GM18520 (cell line): ENCODE measurements around the gene HPCAL1.

Experiments used
- ATAC-seq: cut with Tn5 transposase; IDR thresholded peaks from one replicate; pipeline ENCODE4 v1.9.1; 2021; ENCODE audit not compliant: unreplicated experiment

HPCAL1 gene

GRCh38 chr2:10419553-10420257, 117.0 kb downstream of the HPCAL1 start:
- no peak for ATAC-seq

DNA sequence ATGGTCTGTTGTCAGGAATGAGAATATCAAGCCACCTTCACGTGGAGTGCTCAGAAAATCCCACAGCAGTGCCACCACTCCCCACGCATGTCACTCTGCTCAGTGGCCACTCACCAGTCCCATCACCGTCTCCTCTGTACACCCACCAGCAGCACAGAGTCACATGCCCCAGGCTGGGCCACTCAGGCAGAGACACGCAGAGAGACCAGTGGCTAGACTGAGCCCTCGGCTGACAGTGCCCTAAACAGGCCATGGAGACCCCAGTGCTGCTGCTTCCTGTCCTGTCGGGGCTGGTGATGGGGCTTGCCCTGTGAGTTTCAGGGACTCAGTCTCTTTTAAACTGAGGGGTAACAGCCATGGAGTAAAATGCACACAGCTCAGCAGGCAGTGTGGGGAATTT, 119.5 kb downstream of the HPCAL1 start:
- no peak for ATAC-seq

DNA sequence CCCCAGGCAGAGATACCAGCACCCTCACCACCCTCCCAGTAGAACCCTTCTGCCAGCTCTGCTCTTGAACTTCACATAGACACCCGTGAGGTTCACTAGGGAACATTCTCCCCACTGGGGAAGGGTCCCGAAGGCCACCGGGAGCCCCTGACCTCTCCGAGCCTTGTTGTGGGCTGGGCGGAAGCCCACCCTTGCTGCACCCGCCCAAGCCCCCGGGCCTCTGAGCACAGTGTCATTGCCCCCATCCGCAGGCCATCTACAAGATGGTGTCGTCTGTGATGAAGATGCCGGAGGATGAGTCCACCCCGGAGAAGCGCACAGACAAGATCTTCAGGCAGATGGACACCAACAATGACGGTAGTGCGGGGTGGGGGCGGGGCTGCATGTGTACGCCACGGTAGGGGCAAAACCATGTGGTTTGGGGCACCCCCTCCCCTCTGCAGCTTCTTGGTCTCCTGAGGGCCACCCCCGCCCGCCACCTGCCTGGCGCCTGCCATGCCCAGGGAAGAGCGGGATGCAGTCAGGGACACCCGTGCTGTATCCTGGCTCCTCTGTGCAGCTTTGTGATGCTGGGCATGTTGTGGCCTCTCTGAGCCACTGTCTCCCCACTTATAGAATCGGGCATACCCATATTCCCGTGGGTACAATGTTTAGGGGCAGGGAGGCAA, 120.2 kb downstream of the HPCAL1 start:
- ATAC-seq: no peak

- no peak for ATAC-seq
Observed at GRCh38 chr2:10423400-10423774, 120.7 kb downstream of the HPCAL1 start.

DNA sequence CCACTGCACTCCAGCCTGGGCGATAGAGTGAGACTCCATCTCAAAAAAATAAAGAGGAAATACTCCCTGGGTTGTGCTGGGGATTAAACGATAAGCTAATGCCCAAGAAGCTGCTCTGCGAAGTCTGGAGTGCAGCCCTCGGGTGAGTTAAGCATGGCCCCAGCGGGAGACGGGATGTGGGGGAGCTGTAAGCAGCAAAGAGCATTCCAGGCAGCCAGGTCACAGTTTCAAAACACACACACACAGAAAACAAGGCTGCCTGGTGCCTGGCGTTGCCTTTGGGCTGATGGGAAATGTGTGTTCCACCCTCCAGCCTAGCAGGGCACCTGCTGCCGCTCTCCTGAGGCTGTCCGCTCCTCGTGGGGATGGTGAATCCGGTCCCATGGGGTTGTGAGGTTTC, 121.3 kb downstream of the HPCAL1 start:
- ATAC-seq: no peak

GRCh38 chr2:10424916-10425505, 122.3 kb downstream of the HPCAL1 start:
- no peak for ATAC-seq

DNA sequence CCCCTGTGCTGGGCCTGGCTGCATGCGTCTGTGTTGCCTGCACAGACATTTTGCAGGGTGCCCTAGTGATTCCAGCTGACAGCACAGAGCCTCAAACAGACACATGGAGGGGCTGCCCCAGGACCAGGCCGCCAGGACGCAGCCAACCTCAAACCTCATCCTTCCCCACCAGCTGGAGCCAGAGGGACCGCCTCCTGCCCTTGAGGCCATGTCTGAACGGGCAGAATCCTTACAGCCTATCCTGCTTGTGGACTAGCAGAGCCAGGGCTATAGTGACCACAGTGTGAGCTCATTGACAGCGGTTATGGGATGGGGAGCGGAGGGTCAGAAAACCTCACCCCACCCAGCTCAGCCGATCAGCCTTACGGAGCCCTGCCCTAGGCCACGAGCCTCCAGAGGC, 123.0 kb downstream of the HPCAL1 start:
- ATAC-seq: no peak

DNA sequence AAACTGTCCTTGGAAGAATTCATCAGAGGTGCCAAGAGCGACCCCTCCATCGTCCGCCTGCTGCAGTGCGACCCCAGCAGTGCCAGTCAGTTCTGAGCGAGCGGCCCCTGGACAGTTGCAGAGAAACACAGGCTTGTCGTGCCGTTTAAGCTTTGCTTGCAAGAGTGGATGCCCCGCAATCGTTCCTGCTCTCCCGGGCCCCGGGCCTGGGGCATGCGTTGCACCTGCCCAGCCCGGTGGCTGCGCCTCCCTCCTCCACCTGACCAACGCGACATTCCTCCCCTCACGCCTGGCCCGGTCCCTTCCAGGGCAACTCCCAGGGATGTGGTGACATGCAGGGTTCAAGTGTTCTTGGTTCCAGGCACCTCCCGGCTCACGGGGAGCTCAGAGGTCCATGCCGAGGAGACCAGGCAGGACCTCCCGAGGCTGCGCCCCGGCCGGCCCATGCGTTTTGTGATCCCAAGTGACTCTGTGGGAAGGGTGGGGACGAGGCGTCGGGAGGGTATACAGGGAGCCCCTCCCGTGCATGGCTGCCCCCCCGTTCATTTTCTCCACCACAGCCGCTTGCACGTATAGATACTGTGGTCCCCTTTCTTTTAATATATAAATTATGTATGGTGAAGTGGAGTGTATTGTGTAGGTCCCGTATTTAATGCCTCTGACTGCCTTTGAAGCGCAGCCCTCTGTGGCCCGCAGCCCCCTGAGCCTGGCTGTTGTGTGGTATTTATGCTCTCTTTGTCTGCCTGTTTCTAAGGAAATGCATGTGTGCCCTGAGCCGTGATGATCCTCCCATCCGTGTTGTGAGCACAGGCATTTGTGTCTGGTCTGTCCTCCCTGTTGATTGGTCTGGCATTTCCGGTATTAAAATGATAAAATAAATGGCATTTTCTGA, 124.3 kb downstream of the HPCAL1 start:
- no peak for ATAC-seq

DNA sequence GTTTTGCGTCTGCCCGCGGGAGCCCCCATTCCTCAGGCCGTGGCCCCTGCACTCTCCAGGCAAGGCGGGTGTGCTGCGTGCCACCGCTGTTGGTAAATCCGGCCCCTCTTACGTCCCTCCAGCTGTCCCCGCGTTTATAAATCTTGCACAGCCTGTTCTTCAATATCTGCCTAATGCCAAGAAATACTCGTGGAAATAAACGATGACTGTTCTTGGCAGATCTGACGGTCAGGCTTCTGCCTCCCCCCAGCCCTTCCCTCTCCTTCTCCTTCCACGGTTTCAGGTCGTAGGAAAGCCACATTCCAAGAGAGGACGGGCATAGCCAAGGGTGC, 124.9 kb downstream of the HPCAL1 start:
- no peak for ATAC-seq

DNA sequence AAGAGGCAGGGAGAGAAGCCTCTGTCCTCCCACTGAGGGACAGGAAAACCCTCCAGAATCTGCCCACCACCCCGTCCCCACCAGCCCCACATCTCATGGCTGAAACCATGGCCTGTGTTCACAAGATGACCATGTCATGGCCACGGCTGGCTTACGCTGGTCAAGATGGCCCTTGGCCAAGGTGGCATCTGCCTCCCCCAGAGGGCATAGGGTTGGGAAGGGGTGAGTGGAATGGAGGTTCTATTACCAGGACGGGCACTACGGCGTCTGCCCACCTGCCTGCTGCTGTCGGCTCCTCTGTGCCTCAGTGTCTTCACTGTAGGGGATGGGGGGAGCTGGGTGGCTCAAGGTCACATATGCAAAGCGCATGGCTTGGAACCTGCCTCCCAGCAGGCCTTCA, 125.7 kb downstream of the HPCAL1 start:
- no peak for ATAC-seq

DNA sequence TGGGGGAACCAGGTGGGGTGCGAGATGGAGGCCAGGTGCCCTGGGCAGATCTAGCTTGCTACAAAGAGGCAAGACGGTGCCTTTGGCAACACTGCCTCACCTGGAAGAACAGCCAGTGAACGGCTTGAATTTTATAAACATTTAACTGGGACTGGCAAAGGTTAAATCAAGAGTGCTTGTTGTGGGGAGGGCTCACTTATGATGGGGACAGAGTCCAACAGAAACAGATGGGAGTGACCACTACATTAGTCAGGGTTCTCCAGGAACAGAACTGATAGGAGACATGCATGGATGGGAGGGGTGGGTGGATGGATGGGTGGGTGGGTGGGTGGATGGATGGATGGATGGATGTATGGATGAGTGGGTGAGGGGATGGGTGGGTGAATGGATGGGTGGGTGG, 126.2 kb downstream of the HPCAL1 start:
- no peak for ATAC-seq

GRCh38 chr2:10430886-10431622, 128.3 kb downstream of the HPCAL1 start:
- no peak for ATAC-seq

DNA sequence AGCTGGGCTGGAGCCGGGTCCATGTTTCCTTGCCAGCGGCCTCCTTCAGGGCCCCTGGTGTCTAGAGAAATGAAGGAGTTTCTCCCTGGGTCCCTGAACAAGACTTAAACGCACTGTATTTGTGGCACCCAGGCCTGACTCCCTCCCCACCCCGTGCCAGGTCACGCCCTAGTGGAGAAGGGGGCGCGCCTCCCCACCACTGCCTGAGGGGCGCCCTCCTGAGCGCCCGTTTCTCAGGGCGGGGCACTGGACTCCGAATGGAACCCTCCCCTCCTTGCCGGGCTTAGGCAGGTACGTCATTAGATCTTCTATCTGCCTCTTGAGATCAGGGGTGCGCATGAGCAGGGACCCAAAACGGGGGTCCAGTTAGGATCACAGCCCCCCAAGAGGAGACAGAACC, 129.1 kb downstream of the HPCAL1 start:
- ATAC-seq: no peak

DNA sequence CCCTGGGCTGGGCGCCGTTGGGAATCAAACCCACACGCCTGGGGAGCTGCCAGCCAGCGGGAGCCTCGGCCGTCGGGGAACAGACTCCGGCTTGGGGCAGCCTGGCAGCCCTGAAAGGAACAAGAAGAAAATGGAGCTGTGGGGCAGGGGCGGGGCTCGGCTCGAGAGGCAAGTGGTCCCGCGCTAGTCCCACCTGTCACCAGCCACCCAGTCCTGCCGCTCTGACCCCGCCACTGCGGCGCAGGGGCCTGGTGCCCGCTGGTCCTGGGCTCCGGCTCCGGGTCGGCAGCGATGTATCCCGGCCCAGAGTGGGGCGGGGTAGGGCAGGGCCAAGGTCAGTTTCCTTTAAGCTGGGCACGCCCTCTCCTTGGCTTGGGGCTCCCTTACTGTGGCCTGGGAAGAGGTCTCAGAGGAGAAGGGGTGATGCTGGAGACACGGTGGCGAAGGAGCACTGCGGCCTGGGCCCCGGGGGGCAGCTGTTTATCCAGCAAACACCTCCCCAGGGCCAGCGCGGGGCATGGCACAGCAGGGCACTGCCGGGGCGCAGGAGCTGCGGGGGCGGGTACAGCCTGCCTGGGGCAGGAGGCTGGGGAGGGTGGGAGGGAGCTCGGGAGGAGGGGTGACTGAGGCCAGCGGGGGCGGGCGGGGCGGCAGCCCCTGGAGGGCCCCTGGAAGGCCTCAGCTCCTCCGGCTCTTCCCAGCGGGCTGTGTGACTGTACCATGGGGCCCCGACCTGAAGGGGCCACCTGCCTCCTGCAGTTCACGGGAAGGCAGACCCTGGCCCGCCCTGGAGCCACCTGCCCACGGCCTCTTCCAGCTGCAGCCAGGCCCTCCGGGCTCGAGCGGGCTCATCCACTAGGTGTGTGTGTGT, 129.8 kb downstream of the HPCAL1 start:
- ATAC-seq: no peak

DNA sequence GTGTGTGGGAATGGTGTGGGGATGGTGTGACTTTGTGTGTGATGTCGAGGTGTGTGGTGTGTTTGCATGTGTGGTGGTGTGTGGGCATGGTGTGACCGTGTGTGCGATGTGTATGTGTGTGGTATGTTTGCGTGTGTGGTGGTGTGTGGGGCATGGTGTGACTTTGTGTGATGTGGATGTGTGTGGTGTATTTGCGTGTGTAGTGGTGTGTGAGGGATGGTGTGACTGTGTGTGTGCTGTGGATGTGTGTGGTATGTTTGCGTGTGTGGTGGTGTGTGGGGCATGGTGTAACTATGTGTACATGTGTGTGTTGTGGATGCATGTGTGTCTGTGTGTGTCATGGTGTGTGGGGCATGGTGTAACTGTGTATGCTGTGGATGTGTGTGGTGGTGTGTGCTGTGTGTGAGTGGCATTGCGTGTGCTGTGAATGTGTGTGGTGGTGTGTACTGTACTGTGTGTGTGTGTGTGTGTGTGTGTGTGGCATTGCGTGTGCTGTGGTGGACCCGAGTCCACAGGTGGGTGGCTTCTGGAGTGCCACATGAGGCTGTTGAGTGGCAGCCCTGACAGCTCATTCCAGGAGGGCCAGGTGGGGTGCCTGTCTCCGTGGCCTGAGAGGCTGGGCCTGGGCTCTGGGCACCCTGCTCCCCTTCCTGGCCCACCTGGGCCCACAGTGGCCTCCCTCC, 130.7 kb downstream of the HPCAL1 start:
- no peak for ATAC-seq

DNA sequence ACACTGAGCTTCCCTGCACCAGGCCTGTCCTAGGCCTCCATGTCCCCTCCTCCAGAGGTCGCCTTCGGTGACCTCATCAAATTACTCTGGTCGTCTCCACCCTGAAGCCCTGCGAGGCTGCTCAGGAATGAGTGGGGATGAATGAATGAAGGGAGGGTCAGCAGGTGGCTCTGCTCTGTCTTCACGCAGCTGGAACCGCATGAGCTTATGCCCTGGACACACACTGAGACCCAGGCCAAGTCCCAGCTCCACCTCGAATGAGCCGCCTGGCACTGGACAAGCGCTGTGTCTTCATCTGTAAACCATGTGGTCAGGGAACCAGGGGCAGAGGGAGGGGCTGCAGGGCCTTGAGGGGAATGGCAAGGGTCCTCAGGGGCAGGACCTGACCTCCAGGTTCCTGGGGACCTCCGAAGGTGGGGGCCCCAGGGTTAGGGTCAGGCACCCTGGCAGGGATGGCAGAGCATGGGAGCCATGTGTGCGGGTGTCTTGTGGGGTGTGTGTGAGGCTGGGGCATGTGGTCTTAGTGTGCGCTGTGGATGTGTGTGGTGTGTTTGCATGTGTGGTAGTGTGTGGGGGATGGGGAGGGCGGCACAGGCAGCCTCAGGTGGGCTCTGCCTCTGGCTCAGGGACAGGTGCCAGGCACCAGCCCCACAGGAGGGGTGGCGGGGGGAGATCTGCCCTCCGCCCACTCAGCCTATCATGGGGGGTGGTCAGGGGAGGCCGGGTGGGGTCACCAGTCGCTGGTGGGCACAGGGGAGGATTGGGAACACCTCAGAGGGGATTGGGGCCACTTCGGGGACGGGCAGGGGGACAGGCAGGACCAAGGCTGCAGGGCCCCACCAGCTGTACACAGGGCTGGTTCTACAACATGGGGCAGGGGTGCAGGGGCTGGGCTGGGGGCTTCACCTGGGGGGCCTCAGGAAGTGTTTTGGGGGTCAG, 131.5 kb downstream of the HPCAL1 start:
- ATAC-seq: no peak

- no peak for ATAC-seq
Observed at GRCh38 chr2:10434886-10435819, 132.4 kb downstream of the HPCAL1 start.
